Rectal smooth muscle tissue (tissue), 1 donor: ENCODE results near the gene TACC3.

Experiments used
- H3K27ac ChIP-seq: one replicate; pipeline ENCODE4 v1.7.0; 2013; ENCODE audit warnings: low read depth, low read length, inconsistent platforms
- H3K27me3 ChIP-seq: one replicate; pipeline ENCODE4 v1.7.0; 2013; ENCODE audit warnings: low read length; ENCODE audit not compliant: control insufficient read depth, insufficient read depth
- H3K36me3 ChIP-seq: one replicate; pipeline ENCODE4 v1.7.0; 2013; ENCODE audit warnings: low read length; ENCODE audit not compliant: control insufficient read depth, insufficient read depth
- H3K4me1 ChIP-seq: one replicate; pipeline ENCODE4 v1.7.0; 2013; ENCODE audit warnings: low read length; ENCODE audit not compliant: control insufficient read depth, insufficient read depth
- H3K4me3 ChIP-seq: one replicate; pipeline ENCODE4 v1.7.0; 2013; ENCODE audit warnings: low read length
- H3K9ac ChIP-seq: one replicate; pipeline ENCODE4 v1.7.0; 2013; ENCODE audit warnings: low read length

Gene TACC3

DNA sequence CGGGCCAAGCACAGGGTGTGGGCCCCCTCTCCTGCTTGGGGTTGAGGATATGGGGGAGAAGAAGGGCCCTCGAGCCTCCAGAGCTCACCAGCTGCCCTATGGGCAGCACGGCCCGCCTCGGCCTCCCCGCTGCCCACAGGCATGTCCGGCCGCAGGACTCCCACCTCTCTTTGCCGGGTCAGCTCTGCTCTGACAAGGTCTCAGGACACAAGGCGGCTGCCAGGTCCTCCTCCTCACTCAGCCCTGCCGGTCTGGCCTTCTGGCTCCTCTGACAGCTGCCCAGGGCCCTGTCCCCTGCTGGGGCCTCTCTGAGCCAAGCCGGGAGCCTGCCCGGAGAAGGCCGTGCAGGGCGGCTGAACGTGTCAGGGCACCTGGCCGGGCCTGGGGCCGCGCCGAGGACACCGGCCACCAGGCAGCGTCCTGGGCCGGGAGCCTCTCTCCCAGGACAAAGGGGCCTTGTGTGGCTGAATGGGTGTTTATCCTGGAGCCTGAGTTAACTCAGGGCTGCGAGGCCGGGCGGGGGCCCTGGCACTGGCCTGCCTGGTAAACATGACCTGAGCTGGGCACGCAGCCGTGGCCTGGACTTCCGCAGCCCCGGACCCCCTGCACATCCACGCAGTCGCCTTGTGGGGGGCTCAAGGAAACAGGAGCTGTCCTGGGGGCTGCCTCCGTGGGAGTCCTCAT lies 25.7 kb downstream of the TACC3 start:
- Histone ChIP-seq H3K36me3 (no peaks in the 10 kb centered on the region), H3K4me1 (no peaks in the 10 kb centered on the region), H3K27ac (no peak overlapping the region), H3K9ac (no peak overlapping the region), H3K27me3 (no peaks in the 10 kb centered on the region), H3K4me3 (no peak overlapping the region)

DNA sequence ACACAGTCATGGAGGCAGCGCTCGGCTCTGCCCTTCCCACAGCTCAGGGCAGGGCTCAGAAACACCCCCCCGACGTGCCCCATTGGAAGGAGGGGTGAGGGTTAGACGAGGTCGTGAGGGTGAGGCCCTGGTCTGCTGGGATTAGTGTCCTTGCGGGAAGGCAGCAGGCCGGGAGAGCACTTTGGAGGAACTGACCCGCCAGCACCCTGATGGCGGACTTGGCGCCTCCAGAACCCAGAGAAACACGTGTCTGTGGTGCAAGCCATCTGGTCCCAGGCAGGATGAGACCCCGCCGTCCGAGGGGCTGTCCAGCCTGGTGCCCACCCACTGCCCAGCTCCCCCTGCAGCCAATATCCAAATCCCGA lies 26.3 kb downstream of the TACC3 start:
- no peak overlapping the region for H3K27ac ChIP-seq
- H3K9ac ChIP-seq: no peak overlapping the region
- H3K27me3 ChIP-seq: no peaks in the 10 kb centered on the region
- H3K4me3 ChIP-seq: no peak overlapping the region
- H3K36me3 ChIP-seq: no peaks in the 10 kb centered on the region
- H3K4me1 ChIP-seq: no peaks in the 10 kb centered on the region

DNA sequence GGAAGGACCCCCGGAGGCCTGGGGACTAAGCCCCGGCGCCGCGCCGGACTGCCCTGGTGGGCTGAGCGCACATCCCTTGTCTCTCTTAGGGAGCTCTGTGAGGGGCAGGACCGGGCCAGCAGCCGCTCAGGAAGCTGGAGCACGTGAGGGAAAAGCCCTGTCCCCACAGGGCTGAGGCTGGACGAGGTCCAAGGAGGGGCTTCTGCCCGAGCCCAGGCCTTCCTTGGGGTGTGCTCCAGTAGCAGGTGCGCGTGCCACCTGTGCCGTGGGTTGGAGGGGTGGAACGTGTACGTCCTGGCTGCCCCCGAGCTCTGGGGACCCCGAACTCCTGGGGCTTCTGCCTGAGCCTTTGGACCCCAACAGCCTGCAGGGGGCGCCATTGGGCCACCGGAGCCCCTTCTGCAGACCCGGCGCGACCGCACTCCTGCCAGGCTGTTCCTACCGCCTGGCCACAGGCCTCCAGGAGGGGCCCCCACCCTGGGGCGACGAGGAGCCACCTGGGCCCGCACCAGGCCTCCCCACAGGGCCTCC lies 27.2 kb downstream of the TACC3 start:
- H3K36me3 ChIP-seq: no peaks in the 10 kb centered on the region
- H3K4me1 ChIP-seq: no peaks in the 10 kb centered on the region
- no peak overlapping the region for H3K27ac ChIP-seq
- H3K27me3 ChIP-seq: no peaks in the 10 kb centered on the region
- no peak overlapping the region for H3K4me3 ChIP-seq
- H3K9ac ChIP-seq: no peak overlapping the region

DNA sequence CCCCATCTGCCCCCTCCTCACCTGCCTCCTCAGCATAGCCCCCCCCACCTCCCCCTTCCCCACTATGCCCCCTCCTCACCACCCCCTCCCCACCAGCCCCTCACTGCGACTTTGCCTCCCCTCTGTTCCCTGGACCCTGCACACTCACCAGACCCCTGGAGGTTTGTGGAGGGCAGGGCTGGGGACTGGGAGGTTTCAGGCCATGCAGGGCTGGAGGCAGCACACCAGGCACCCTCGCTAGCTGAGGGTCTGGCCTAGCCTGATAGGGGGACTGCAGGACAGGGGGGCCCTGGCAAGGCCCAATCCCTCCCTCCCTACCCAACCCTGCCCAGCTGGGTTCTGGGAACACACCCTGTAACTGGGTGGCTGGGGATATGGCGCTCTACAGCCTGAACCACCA lies 28.0 kb downstream of the TACC3 start:
- H3K9ac ChIP-seq: no peak overlapping the region
- no peak overlapping the region for H3K4me3 ChIP-seq
- H3K36me3 ChIP-seq: no peaks in the 10 kb centered on the region
- no peak overlapping the region for H3K27ac ChIP-seq
- no peaks in the 10 kb centered on the region for H3K27me3 ChIP-seq
- no peaks in the 10 kb centered on the region for H3K4me1 ChIP-seq

DNA sequence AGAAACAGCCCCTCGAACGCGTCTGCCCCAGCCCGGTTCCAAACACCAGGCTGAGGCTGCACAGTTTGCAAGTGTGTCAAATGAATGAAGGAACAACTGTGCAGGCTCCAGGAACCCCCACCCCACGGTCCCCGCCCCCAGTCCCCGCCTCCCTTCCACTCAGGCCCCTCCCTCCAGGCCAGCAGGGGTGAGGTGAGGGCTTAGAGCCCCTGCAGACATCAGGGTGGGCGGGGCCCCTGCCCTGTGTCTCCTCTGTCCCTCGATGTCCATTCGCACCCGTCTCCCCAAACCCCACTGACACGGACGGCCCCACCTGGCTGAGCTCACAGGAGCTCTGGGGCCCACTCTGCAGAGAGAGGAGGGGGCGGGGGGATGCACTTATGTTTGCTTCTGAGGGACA lies 28.5 kb downstream of the TACC3 start:
- Histone ChIP-seq H3K27ac (no peak overlapping the region), H3K4me3 (no peak overlapping the region), H3K36me3 (no peaks in the 10 kb centered on the region), H3K27me3 (no peaks in the 10 kb centered on the region), H3K9ac (no peak overlapping the region), H3K4me1 (no peaks in the 10 kb centered on the region)

DNA sequence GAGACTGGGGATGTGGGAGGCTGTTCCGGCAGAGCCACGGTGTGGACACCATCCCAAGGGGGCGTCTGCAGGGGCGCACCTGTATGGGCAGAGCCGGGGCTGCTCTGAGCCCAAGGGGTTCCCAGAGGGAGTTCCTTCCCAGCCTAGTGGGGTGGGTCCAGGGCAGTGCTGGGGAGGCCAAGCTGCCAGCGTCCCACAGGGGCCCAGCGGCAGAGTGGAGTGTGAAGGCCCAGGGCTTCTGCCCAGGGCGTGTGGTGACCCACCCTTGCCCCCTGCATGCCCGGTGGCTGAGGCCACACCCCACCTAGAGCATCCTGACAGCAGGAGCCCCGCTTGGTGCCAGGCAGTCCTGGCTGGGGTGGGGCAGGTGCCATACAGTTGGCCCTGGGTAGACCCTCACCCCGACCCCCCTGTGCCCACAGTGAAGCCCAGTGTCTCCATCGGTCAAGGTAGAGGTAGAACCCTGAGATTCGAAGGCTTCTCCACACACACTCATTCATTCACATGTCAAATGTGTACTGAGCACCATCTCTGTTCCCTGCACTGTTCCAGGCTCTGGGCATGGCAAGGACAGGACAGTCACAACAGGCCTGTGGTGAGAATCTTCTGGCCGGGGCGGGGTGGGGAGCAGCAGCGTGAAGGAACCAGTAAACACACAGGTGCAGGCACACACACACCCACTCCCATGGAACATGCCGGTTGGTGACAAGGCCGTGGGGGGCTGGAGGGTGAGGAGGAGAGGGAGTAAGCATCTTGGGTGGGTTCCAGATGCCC lies 29.2 kb downstream of the TACC3 start:
- Histone ChIP-seq H3K9ac (no peak overlapping the region), H3K36me3 (no peaks in the 10 kb centered on the region), H3K27ac (no peak overlapping the region), H3K4me3 (no peak overlapping the region), H3K27me3 (no peaks in the 10 kb centered on the region), H3K4me1 (no peaks in the 10 kb centered on the region)

DNA sequence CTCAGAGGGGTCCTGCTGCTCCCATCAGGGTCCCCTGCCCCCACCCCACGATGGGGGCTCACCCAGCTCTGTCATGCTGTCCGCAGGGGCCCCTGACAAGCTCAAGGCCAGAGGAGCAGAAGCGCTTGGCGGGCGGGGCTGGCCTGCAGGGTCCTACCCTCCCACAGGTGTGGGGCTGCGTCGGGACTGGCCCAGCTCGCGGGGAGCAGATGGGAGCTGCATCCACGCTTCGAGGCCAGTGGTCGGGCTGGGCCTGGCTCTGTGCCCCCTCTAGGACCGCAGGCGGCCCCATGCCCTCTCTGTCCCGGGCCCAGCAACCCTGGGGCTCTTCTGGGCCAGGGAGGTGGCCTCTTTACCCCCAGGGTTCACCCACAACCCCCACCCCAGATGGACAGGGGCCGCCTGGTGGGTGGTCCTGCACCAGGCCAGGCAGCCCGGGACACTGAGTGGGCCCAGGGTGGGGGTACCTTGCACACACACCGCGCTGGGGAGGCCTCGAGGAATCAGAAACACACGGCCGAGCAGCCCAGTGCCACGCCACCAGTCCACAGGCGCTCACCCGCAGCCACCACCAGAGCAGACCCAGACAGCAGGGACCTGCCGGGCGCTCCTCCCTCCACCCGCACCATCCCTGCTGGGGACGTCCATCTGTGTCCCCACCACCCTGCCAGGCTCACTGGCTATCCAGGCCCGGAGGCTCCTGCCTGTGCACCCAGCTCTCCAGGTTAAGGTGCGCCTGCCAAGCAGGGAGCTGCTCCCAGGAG lies 30.0 kb downstream of the TACC3 start:
- no peak overlapping the region for H3K27ac ChIP-seq
- no peak overlapping the region for H3K4me3 ChIP-seq
- no peaks in the 10 kb centered on the region for H3K36me3 ChIP-seq
- no peak overlapping the region for H3K9ac ChIP-seq
- no peaks in the 10 kb centered on the region for H3K27me3 ChIP-seq
- no peaks in the 10 kb centered on the region for H3K4me1 ChIP-seq

DNA sequence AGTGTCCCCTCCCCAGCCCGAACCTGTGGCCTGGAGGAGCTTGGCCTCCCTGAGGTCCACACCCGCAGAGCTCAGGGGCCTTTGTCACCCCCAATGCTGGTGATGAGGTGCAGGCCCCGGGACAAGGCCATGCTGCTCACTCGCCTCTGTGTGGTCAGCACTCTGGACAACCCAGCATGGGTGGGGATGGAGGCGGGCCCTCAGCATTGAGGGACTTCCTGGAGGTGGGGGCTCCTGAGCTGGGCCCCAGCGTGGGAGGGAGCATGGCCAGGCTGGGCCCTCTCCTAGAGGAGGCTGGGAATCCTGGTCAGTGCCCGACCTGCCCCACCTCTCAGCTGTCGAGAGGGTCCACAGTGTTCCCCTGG lies 30.6 kb downstream of the TACC3 start:
- no peaks in the 10 kb centered on the region for H3K27me3 ChIP-seq
- H3K36me3 ChIP-seq: no peaks in the 10 kb centered on the region
- no peak overlapping the region for H3K9ac ChIP-seq
- no peak overlapping the region for H3K4me3 ChIP-seq
- H3K4me1 ChIP-seq: no peaks in the 10 kb centered on the region
- H3K27ac ChIP-seq: no peak overlapping the region

DNA sequence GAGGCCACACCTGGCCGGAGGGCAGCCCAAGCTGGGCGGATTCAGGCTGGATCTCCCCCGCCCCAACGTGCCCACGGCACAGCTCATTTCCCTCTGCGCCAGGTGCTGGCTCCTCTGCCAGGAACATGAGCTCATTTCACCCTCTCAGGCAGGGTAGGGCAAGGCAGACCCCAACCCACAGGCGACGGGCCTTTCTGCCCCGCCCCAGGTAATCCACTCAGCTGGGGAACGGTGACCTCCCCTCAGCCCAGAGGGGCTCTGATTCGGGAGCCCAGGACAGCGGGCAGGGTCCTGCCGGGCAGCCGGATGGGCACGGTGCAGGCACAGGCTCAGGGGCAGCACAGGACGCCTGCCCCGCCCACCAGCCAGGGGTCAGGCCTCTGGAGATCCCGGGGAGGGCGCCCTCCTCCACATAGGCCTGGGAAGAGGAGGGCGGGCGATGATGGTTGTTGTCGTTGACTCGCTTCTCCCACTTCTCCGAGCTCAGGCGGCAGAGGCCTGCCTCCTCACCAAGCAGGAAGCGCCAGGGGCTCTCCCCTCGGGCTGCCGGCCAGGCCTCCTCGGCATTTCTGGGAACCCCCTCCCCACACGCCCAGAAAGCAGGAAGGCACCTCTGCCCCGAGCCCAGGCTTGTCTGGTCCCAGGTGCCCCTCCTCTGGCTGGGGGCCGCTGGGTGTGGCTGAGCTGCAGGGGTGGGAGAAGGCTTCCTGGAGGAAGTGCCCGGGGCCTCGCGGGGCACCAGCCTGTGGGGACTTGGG lies 31.1 kb downstream of the TACC3 start:
- Histone ChIP-seq H3K9ac (no peak overlapping the region), H3K36me3 (no peaks in the 10 kb centered on the region), H3K27me3 (no peaks in the 10 kb centered on the region), H3K4me1 (no peaks in the 10 kb centered on the region), H3K4me3 (no peak overlapping the region), H3K27ac (no peak overlapping the region)

DNA sequence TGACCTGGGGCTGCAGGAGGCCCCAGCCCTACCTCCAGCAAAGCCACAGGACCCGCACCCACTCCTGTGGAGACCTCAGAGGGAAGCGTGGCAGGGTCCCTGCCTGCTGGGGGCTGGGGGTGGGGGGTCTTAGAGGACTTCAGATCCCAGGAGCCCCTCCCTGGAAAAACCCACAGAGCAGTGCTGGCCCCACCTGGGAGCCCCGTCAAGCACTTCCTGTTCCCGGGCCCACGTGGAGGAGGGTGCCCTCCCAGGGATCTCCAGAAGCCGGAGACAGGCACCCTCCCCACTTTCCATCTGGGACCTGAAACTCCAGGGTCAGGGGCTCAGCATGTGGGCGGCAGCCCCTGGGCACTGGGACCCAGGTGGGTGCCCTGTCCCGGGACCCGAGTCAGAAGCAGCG lies 32.0 kb downstream of the TACC3 start:
- H3K27me3 ChIP-seq: no peaks in the 10 kb centered on the region
- H3K9ac ChIP-seq: no peak overlapping the region
- no peak overlapping the region for H3K27ac ChIP-seq
- no peaks in the 10 kb centered on the region for H3K4me1 ChIP-seq
- no peak overlapping the region for H3K4me3 ChIP-seq
- no peaks in the 10 kb centered on the region for H3K36me3 ChIP-seq

DNA sequence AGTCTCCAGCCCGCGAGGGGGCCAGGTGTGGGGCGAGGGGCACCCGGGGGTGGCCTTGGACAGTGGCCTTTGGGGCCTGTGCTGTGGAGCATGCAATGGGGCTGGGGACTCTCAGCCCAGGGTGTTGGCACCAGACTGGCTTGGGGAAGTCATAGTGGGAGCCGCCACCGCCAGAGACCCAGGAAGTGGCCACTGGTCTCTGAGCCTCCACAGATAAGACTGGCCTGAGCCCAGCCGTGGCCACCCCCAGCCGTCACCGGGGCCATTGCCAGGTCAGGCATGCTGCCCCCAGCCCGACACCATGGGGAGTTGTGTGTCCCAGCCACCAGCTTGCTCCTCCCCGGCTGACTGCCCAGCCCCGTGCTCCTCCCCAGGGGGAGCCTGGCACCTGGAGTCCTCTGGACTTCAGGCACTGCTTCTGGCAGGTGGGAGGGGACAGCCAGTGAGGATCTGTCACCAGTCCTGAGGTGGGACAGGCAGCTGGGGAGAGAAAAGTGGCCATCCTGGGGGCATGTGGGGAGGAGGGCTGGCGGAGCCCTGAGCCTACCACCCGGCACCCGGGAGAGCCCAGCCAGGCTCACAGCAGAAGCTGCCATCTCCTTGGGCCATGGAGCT lies 32.5 kb downstream of the TACC3 start:
- Histone ChIP-seq H3K9ac (no peak overlapping the region), H3K27me3 (no peaks in the 10 kb centered on the region), H3K4me3 (no peak overlapping the region), H3K4me1 (no peaks in the 10 kb centered on the region), H3K27ac (no peak overlapping the region), H3K36me3 (no peaks in the 10 kb centered on the region)

DNA sequence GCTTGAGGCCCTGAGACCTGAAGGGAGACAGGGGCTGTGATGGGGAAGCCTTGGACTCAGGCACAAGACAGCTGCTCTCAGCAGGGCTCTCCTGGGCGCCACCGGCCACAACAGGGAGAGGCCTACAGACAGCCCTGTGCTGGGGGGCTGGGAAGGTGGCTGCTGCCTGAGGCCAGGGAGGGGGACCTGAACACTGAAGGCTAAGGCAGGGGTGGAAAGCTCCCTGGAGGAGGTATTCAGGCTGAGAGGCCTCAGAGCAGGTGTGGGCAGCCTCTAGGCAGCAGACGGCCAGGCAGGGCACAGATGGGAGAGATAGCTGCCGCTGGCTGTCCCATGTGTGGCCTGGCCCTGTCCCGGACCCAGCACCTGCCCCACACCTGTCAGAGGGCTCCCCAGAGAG lies 33.0 kb downstream of the TACC3 start:
- H3K36me3 ChIP-seq: no peaks in the 10 kb centered on the region
- H3K27ac ChIP-seq: no peak overlapping the region
- no peak overlapping the region for H3K4me3 ChIP-seq
- no peaks in the 10 kb centered on the region for H3K27me3 ChIP-seq
- H3K4me1 ChIP-seq: no peaks in the 10 kb centered on the region
- no peak overlapping the region for H3K9ac ChIP-seq
